PFSK-1 (cell line): ENCODE data around the gene RSPH6A.

Experiments
- FOXP2 ChIP-seq: optimal IDR thresholded peaks from 2 replicates; pipeline ENCODE3; 2011; ENCODE audit warnings: borderline replicate concordance, control low read depth, inconsistent platforms; ENCODE audit not compliant: insufficient read depth; ENCODE audit errors: extremely low read length, extremely low read depth
- POLR2AphosphoS5 ChIP-seq: IDR thresholded peaks from 2 replicates; pipeline ENCODE4 v1.6.1; 2012; ENCODE audit warnings: low read depth, mild to moderate bottlenecking, control low read depth, low read length, moderate library complexity
- SIN3A ChIP-seq: IDR thresholded peaks from 2 replicates; pipeline ENCODE4 v1.6.1; 2012; ENCODE audit warnings: mild to moderate bottlenecking, low read length, moderate library complexity, borderline replicate concordance; ENCODE audit not compliant: insufficient read depth
- TAF1 ChIP-seq: IDR thresholded peaks from 2 replicates; pipeline ENCODE4 v1.6.1; 2012; ENCODE audit warnings: low read length, control low read depth, borderline replicate concordance; ENCODE audit not compliant: insufficient read depth
- TF ChIP-seq, protein P1 (sequence below), 2 experiments: IDR thresholded peaks; 2 replicates each; pipeline versions ENCODE4 v1.6.1 to v1.8.0; 2011 to 2012; ENCODE audit warnings: low read depth in 2 of 2, low read length in 2 of 2, control low read depth in 1 of 2, inconsistent platforms in 1 of 2, mild to moderate bottlenecking in 1 of 2, moderate library complexity in 1 of 2; ENCODE audit not compliant: insufficient read depth in 1 of 2

- TF ChIP-seq SIN3A (no peak), TAF1 (no peak), POLR2AphosphoS5 (no peak), FOXP2 (no peak)
- TF ChIP-seq, protein P1, sequence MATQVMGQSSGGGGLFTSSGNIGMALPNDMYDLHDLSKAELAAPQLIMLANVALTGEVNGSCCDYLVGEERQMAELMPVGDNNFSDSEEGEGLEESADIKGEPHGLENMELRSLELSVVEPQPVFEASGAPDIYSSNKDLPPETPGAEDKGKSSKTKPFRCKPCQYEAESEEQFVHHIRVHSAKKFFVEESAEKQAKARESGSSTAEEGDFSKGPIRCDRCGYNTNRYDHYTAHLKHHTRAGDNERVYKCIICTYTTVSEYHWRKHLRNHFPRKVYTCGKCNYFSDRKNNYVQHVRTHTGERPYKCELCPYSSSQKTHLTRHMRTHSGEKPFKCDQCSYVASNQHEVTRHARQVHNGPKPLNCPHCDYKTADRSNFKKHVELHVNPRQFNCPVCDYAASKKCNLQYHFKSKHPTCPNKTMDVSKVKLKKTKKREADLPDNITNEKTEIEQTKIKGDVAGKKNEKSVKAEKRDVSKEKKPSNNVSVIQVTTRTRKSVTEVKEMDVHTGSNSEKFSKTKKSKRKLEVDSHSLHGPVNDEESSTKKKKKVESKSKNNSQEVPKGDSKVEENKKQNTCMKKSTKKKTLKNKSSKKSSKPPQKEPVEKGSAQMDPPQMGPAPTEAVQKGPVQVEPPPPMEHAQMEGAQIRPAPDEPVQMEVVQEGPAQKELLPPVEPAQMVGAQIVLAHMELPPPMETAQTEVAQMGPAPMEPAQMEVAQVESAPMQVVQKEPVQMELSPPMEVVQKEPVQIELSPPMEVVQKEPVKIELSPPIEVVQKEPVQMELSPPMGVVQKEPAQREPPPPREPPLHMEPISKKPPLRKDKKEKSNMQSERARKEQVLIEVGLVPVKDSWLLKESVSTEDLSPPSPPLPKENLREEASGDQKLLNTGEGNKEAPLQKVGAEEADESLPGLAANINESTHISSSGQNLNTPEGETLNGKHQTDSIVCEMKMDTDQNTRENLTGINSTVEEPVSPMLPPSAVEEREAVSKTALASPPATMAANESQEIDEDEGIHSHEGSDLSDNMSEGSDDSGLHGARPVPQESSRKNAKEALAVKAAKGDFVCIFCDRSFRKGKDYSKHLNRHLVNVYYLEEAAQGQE (IDR thresholded peaks at IDR 0.05; ENCODE audit: insufficient read depth in 1 of 2, low read depth in 2 of 2, low read length in 2 of 2), result no peak
These were observed 50.6 kb downstream of the RSPH6A start for GRCh38 chr19:45764475-45764874.
